Mesendoderm (in vitro differentiated cells): ENCODE measurements around the gene BPIFA3.

Experiments used
- DNase-seq: peaks from one replicate; pipeline ENCODE4 v3.0.0; 2013
- H2AK5ac ChIP-seq: 2 replicates; pipeline ENCODE4 v1.6.1; 2013; ENCODE audit warnings: low read length, inconsistent platforms
- H2BK120ac ChIP-seq: 2 replicates; pipeline ENCODE4 v1.6.1; 2013; ENCODE audit warnings: low read depth, mild to moderate bottlenecking, low read length, moderate library complexity, mixed read lengths
- H2BK15ac ChIP-seq: replicated peaks from 2 replicates; pipeline ENCODE4 v1.6.1; 2013; ENCODE audit warnings: low read depth, mild to moderate bottlenecking, moderate library complexity
- H2BK5ac ChIP-seq: 2 replicates; pipeline ENCODE4 v1.6.1; 2013; ENCODE audit warnings: low read length, inconsistent platforms
- H3K18ac ChIP-seq: 2 replicates; pipeline ENCODE4 v1.6.1; 2013; ENCODE audit warnings: mild to moderate bottlenecking, low read length, mixed read lengths
- H3K23ac ChIP-seq: one replicate; pipeline ENCODE4 v1.6.1; 2013; ENCODE audit warnings: low read length
- H3K27ac ChIP-seq: 2 replicates; pipeline ENCODE4 v1.5.1; 2013; ENCODE audit warnings: low read depth, mild to moderate bottlenecking, inconsistent platforms, low read length, moderate library complexity
- H3K27me3 ChIP-seq: 2 replicates; pipeline ENCODE4 v1.6.1; 2013; ENCODE audit warnings: low read length, control low read depth, mild to moderate bottlenecking, inconsistent platforms; ENCODE audit not compliant: insufficient read depth, poor library complexity
- H3K36me3 ChIP-seq: 2 replicates; pipeline ENCODE4 v1.6.1; 2013; ENCODE audit warnings: low read length, inconsistent platforms; ENCODE audit not compliant: control insufficient read depth, insufficient read depth
- H3K4ac ChIP-seq: one replicate; pipeline ENCODE4 v1.6.1; 2013; ENCODE audit warnings: low read depth, mild to moderate bottlenecking, low read length, moderate library complexity
- H3K4me1 ChIP-seq: 2 replicates; pipeline ENCODE4 v1.6.1; 2013; ENCODE audit warnings: low read depth, low read length, inconsistent platforms; ENCODE audit not compliant: control insufficient read depth
- H3K4me2 ChIP-seq: 2 replicates; pipeline ENCODE4 v1.6.1; 2013; ENCODE audit warnings: low read length
- H3K4me3 ChIP-seq: 2 replicates; pipeline ENCODE4 v1.5.1; 2013; ENCODE audit warnings: mild to moderate bottlenecking, low read length
- H3K56ac ChIP-seq: one replicate; pipeline ENCODE4 v1.6.1; 2013; ENCODE audit warnings: low read length
- H3K79me1 ChIP-seq: 2 replicates; pipeline ENCODE4 v1.6.1; 2013; ENCODE audit warnings: low read length, inconsistent platforms
- H3K79me2 ChIP-seq: 2 replicates; pipeline ENCODE4 v1.6.1; 2013; ENCODE audit warnings: mild to moderate bottlenecking, low read length; ENCODE audit not compliant: control insufficient read depth, insufficient read depth
- H3K9ac ChIP-seq: 2 replicates; pipeline ENCODE4 v1.6.1; 2013; ENCODE audit warnings: low read length, inconsistent platforms
- H4K5ac ChIP-seq: one replicate; pipeline ENCODE4 v1.6.1; 2013; ENCODE audit warnings: low read length
- H4K8ac ChIP-seq: one replicate; pipeline ENCODE4 v1.6.1; 2013; ENCODE audit warnings: low read depth, mild to moderate bottlenecking, control low read depth, low read length, moderate library complexity
- WGBS: extraction: QIAGEN DNeasy Blood & Tissue Kit; methylation state at CpG from one replicate; pipeline ENCODE4 v1.1.7; 2013; ENCODE audit warnings: low lambda C conversion rate, missing lambda C conversion rate; ENCODE audit not compliant: insufficient coverage; ENCODE audit errors: extremely low coverage; 5-methylcytosine and 5-hydroxymethylcytosine counted together

The BPIFA3 gene

GRCh38 chr20:33242319-33243100 lies 25.4 kb downstream of the BPIFA3 start:
- Histone ChIP-seq H3K27me3 (no peaks in the 10 kb centered on the region), H3K79me1 (no peaks in the 10 kb centered on the region), H3K79me2 (no peaks in the 10 kb centered on the region), H2BK5ac (no peak overlapping the region), H3K18ac (no peak overlapping the region), H3K9ac (no peak overlapping the region), H4K8ac (no peak overlapping the region), H2BK15ac (no peak overlapping the region), H3K27ac (no peak overlapping the region), H3K36me3 (no peaks in the 10 kb centered on the region), H3K56ac (no peak overlapping the region), H2AK5ac (no peak overlapping the region), H3K23ac (no peak overlapping the region), H3K4ac (no peak overlapping the region), H3K4me1 (no peaks in the 10 kb centered on the region), H3K4me3 (no peak overlapping the region), H4K5ac (no peak overlapping the region), H2BK120ac (no peak overlapping the region), H3K4me2 (no peak overlapping the region)
- WGBS = no CpG with 5 or more reads among the region's 7 CpGs
- DNase-seq = no peak

GRCh38 chr20:33246077-33246476 lies 28.9 kb downstream of the BPIFA3 start:
- Histone ChIP-seq H3K4me2 (no peak overlapping the region), H3K27ac (no peak overlapping the region), H3K9ac (no peak overlapping the region), H4K8ac (no peak overlapping the region), H3K79me2 (no peaks in the 10 kb centered on the region), H3K36me3 (no peaks in the 10 kb centered on the region), H2AK5ac (no peak overlapping the region), H3K18ac (no peak overlapping the region), H3K79me1 (no peaks in the 10 kb centered on the region), H3K4me3 (no peak overlapping the region), H3K56ac (no peak overlapping the region), H3K27me3 (no peaks in the 10 kb centered on the region), H2BK15ac (no peak overlapping the region), H3K4ac (no peak overlapping the region), H3K23ac (no peak overlapping the region), H4K5ac (no peak overlapping the region), H3K4me1 (no peaks in the 10 kb centered on the region), H2BK5ac (no peak overlapping the region), H2BK120ac (no peak overlapping the region)
- DNase-seq = no peak
- no CpG with 5 or more reads among the region's 3 CpGs for WGBS

- Histone ChIP-seq H3K56ac (no peak overlapping the region), H3K4ac (no peak overlapping the region), H3K23ac (no peak overlapping the region), H3K9ac (no peak overlapping the region), H3K79me1 (no peaks in the 10 kb centered on the region), H3K4me3 (no peak overlapping the region), H3K4me2 (no peak overlapping the region), H4K8ac (no peak overlapping the region), H3K18ac (no peak overlapping the region), H3K36me3 (no peaks in the 10 kb centered on the region), H2AK5ac (no peak overlapping the region), H3K27ac (no peak overlapping the region), H2BK5ac (no peak overlapping the region), H2BK15ac (no peak overlapping the region), H3K4me1 (no peaks in the 10 kb centered on the region), H2BK120ac (no peak overlapping the region), H3K27me3 (no peaks in the 10 kb centered on the region), H4K5ac (no peak overlapping the region), H3K79me2 (no peaks in the 10 kb centered on the region)
- no peak for DNase-seq
- WGBS = no CpG with 5 or more reads among the region's 1 CpG
These were observed 32.3 kb downstream of the BPIFA3 start for GRCh38 chr20:33249456-33249855.

- Histone ChIP-seq H3K79me1 (no peaks in the 10 kb centered on the region), H3K79me2 (no peaks in the 10 kb centered on the region), H3K27me3 (no peaks in the 10 kb centered on the region), H2BK5ac (no peak overlapping the region), H3K4ac (no peak overlapping the region), H3K4me3 (no peak overlapping the region), H3K9ac (no peak overlapping the region), H4K5ac (no peak overlapping the region), H2AK5ac (no peak overlapping the region), H3K4me2 (no peak overlapping the region), H3K56ac (no peak overlapping the region), H4K8ac (no peak overlapping the region), H3K23ac (no peak overlapping the region), H3K27ac (no peak overlapping the region), H2BK120ac (no peak overlapping the region), H2BK15ac (no peak overlapping the region), H3K4me1 (no peaks in the 10 kb centered on the region), H3K36me3 (no peaks in the 10 kb centered on the region), H3K18ac (no peak overlapping the region)
- DNase-seq = peak; percentile 27
- no CpG with 5 or more reads among the region's 2 CpGs for WGBS
These were observed 33.5 kb downstream of the BPIFA3 start for GRCh38 chr20:33250666-33251065.

- H3K79me2 ChIP-seq = no peaks in the 10 kb centered on the region
- no peak overlapping the region for H3K4ac ChIP-seq
- H3K4me3 ChIP-seq = no peak overlapping the region
- H3K4me1 ChIP-seq = no peaks in the 10 kb centered on the region
- no peak overlapping the region for H2BK15ac ChIP-seq
- no peak overlapping the region for H4K5ac ChIP-seq
- no peak overlapping the region for H3K27ac ChIP-seq
- no peak overlapping the region for H3K4me2 ChIP-seq
- no peak overlapping the region for H3K23ac ChIP-seq
- no peak overlapping the region for H3K18ac ChIP-seq
- H3K56ac ChIP-seq = no peak overlapping the region
- WGBS = no CpG with 5 or more reads among the region's 3 CpGs
- H3K79me1 ChIP-seq = no peaks in the 10 kb centered on the region
- no peaks in the 10 kb centered on the region for H3K36me3 ChIP-seq
- no peak for DNase-seq
- H4K8ac ChIP-seq = no peak overlapping the region
- H2BK5ac ChIP-seq = no peak overlapping the region
- no peak overlapping the region for H2AK5ac ChIP-seq
- H3K27me3 ChIP-seq = no peaks in the 10 kb centered on the region
- no peak overlapping the region for H2BK120ac ChIP-seq
- no peak overlapping the region for H3K9ac ChIP-seq
These were observed 34.3 kb downstream of the BPIFA3 start for GRCh38 chr20:33251496-33251895.

- no peak overlapping the region for H3K56ac ChIP-seq
- no peak overlapping the region for H3K4me3 ChIP-seq
- no CpG with 5 or more reads among the region's 3 CpGs for WGBS
- no peak overlapping the region for H2BK15ac ChIP-seq
- H3K27ac ChIP-seq = no peak overlapping the region
- no peak overlapping the region for H2AK5ac ChIP-seq
- no peaks in the 10 kb centered on the region for H3K4me1 ChIP-seq
- no peak overlapping the region for H4K5ac ChIP-seq
- no peak overlapping the region for H2BK120ac ChIP-seq
- DNase-seq = no peak
- no peak overlapping the region for H3K4ac ChIP-seq
- H2BK5ac ChIP-seq = no peak overlapping the region
- H3K27me3 ChIP-seq = no peaks in the 10 kb centered on the region
- H3K79me1 ChIP-seq = no peaks in the 10 kb centered on the region
- H3K79me2 ChIP-seq = no peaks in the 10 kb centered on the region
- no peak overlapping the region for H4K8ac ChIP-seq
- no peak overlapping the region for H3K4me2 ChIP-seq
- no peaks in the 10 kb centered on the region for H3K36me3 ChIP-seq
- no peak overlapping the region for H3K9ac ChIP-seq
- H3K18ac ChIP-seq = no peak overlapping the region
- no peak overlapping the region for H3K23ac ChIP-seq
These were observed 35.3 kb downstream of the BPIFA3 start for GRCh38 chr20:33252460-33252859.
